Spleen (tissue), 7 donors: ENCODE results near the gene MEIS3.

Source experiments
- POLR2A ChIP-seq, 3 donors: fragments of 450-650 bp; IDR thresholded peaks; one replicate each; pipeline ENCODE4 v1.5.1; 2017; ENCODE audit warnings: antibody characterized with exemption in 3 of 3, mild to moderate bottlenecking in 1 of 3
- POLR2AphosphoS5 ChIP-seq, 3 donors: sonication (generic); formaldehyde crosslinking; IDR thresholded peaks; one replicate each; pipeline ENCODE4 v1.5.1; 2017; ENCODE audit warnings: antibody characterized with exemption in 3 of 3
- TF ChIP-seq, protein P1 (sequence below), 11 experiments: fragments of 200-600 bp in 7 of 11; fragments of 450-650 bp in 4 of 11; sonication (generic) in 4 of 11; IDR thresholded peaks in 8 of 11; conservative IDR thresholded peaks in 3 of 11; 1 replicate in 7 of 11; 2 replicates in 4 of 11; pipeline versions ENCODE4 v1.4.0 to v1.8.0; 2016 to 2021; ENCODE audit warnings: antibody characterized with exemption in 11 of 11, inconsistent platforms in 4 of 11, mild to moderate bottlenecking in 1 of 11
- donor health status: DM: no; HTN: no; CAD: no; lungs with moderate emphysema.
- donor health status: DM: no; HTN: no; CAD: no.
- donor health status: DM: no; HTN: no; CAD: no.

DNA sequence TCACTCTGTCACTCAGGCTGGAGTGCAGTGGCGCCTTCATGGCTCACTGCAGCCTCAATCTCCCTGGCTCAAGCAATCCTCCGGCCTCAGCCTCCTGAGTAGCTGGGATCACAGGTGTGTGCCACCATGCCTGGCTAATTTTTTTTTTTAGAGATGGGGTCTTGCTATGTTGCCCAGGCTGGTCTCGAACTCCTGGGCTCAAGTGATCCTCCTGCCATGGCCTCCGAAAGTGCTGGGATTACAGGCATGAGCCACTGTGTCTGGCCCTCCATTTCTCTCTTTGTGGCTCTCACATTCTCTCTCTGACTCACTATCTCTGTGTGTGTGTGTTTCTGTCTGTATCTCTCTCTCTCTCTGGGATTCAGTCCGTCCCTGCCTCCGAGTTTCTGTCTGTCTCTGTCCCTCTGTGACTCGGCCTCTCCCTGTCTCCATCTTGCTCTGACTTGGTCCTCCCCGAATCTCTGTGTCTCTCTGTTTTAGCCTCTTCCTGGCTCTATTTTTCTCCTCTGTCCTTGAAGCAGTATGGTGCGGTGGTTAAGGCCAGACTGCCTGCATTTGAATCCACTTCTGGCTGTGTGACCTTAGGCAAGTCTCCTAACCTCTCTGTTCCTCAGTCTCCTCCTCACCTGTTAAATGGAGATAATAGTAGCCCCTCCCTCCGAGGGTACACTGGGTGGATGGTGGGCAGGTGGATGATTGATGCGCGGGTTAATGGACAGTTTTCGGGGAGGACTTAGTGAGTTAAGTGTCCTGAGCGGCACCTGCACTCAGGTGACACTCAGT, 11.0 kb downstream of the MEIS3 start:
- no peak for TF ChIP-seq POLR2A (IDR thresholded peaks at IDR 0.05)
- TF ChIP-seq, protein P1, sequence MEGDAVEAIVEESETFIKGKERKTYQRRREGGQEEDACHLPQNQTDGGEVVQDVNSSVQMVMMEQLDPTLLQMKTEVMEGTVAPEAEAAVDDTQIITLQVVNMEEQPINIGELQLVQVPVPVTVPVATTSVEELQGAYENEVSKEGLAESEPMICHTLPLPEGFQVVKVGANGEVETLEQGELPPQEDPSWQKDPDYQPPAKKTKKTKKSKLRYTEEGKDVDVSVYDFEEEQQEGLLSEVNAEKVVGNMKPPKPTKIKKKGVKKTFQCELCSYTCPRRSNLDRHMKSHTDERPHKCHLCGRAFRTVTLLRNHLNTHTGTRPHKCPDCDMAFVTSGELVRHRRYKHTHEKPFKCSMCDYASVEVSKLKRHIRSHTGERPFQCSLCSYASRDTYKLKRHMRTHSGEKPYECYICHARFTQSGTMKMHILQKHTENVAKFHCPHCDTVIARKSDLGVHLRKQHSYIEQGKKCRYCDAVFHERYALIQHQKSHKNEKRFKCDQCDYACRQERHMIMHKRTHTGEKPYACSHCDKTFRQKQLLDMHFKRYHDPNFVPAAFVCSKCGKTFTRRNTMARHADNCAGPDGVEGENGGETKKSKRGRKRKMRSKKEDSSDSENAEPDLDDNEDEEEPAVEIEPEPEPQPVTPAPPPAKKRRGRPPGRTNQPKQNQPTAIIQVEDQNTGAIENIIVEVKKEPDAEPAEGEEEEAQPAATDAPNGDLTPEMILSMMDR (IDR thresholded peaks at IDR 0.05 in 8 of 11, conservative IDR thresholded peaks at IDR 0.05 in 3 of 11): no peak
- TF ChIP-seq POLR2AphosphoS5 (IDR thresholded peaks at IDR 0.05): no peak
